GM12878 (cell line): ENCODE measurements around the gene TAF6. TPM values are rescaled to one million over a fixed set of nuclear protein-coding genes. Genes with fewer than 3 reads are reported as not detected.

Experiments
- CHD1 ChIP-seq: IDR thresholded peaks from 2 replicates; pipeline ENCODE4 v1.6.1; 2012; ENCODE audit warnings: low read depth, low read length, improper control_type of control experiment
- CREB1 ChIP-seq: IDR thresholded peaks from 2 replicates; pipeline ENCODE4 v1.6.1; 2012; ENCODE audit warnings: low read depth, mild to moderate bottlenecking, inconsistent platforms
- IRF5 ChIP-seq: fragments of 450-650 bp; IDR thresholded peaks from 2 replicates; pipeline ENCODE4 v1.6.1; 2017; ENCODE audit warnings: borderline replicate concordance
- NFYB ChIP-seq: IDR thresholded peaks from 2 replicates; pipeline ENCODE4 v1.6.1; 2011; ENCODE audit warnings: low read depth, mild to moderate bottlenecking, low read length, improper control_type of control experiment, moderate library complexity; ENCODE audit not compliant: insufficient read depth
- PAX5 ChIP-seq: IDR thresholded peaks from 2 replicates; pipeline ENCODE4 v1.6.1; 2011; ENCODE audit warnings: low read depth, low read length, borderline replicate concordance
- POLR2A ChIP-seq: IDR thresholded peaks from 2 replicates; pipeline ENCODE4 v1.6.1; 2011; ENCODE audit warnings: low read depth, mild to moderate bottlenecking, low read length
- RFX5 ChIP-seq: IDR thresholded peaks from 2 replicates; pipeline ENCODE4 v1.6.1; 2011; ENCODE audit warnings: low read depth, low read length, improper control_type of control experiment
- SIN3A ChIP-seq: IDR thresholded peaks from 2 replicates; pipeline ENCODE4 v1.6.1; 2012; ENCODE audit warnings: low read depth, low read length, improper control_type of control experiment
- SMAD1 ChIP-seq: fragments of 450-650 bp; IDR thresholded peaks from 2 replicates; pipeline ENCODE4 v1.6.1; 2018; ENCODE audit warnings: mild to moderate bottlenecking, low read depth; ENCODE audit not compliant: partially characterized antibody
- STAT1 ChIP-seq: fragments of 450-650 bp; conservative IDR thresholded peaks from 2 replicates; pipeline ENCODE4 v1.6.1; 2014; ENCODE audit warnings: antibody characterized with exemption, mild to moderate bottlenecking
- SUPT20H ChIP-seq: IDR thresholded peaks from 2 replicates; pipeline ENCODE4 v1.6.1; 2011; ENCODE audit warnings: low read depth, mild to moderate bottlenecking, low read length, moderate library complexity, borderline replicate concordance; ENCODE audit not compliant: control insufficient read depth
- ZNF384 ChIP-seq: IDR thresholded peaks from 2 replicates; pipeline ENCODE4 v1.6.1; 2012; ENCODE audit warnings: low read depth, mild to moderate bottlenecking, low read length, improper control_type of control experiment, borderline replicate concordance
- polyA plus RNA-seq, 11 experiments: library from polyadenylated mRNA; depleted of rRNA in 4 of 11; unstranded in 6 of 11; stranded (reverse) in 5 of 11; fragments of >200 nt; fragmentation: Nextera tagmentation in 4 of 11; fragmentation: Illumina TruSeq in 1 of 11; extraction: Ambion mirVana in 4 of 11; extraction: Trizol in 1 of 11; gene quantifications; 1 replicate in 1 of 11; 2 replicates in 10 of 11; pipeline versions ENCODE4 v1.2.1 to v1.2.3, GENCODE V29; 2011 to 2016; ENCODE audit warnings: inconsistent platforms in 2 of 11, missing spikeins in 2 of 11, low read depth in 1 of 11
- total RNA-seq, 4 experiments: library from RNA; depleted of rRNA in 3 of 4; stranded (reverse); fragments of >200 nt in 3 of 4; fragmentation: Illumina TruSeq in 1 of 4; extraction: Trizol in 1 of 4; gene quantifications; 2 replicates each; pipeline versions ENCODE4 v1.2.1 to v1.2.3, GENCODE V29; 2013 to 2021
- TF ChIP-seq, protein P1 (sequence below): IDR thresholded peaks from 2 replicates; pipeline ENCODE4 v1.6.1; 2012; ENCODE audit warnings: low read depth, low read length, improper control_type of control experiment

The TAF6 gene
- total and polyA plus RNA-seq, 10 of the 15 experiments (the other 5 are each of a cell fraction or from before 2014, with no cell fraction given), result 0.27 to 42.6 (median 17.0) TPM

- TF ChIP-seq IRF5 (no peak), CHD1 (no peak), SUPT20H (no peak), POLR2A (no peak), NFYB (no peak), ZNF384 (no peak), STAT1 (no peak), SMAD1 (no peak), SIN3A (no peak), CREB1 (no peak), PAX5 (no peak), RFX5 (no peak)
- TF ChIP-seq, protein P1, sequence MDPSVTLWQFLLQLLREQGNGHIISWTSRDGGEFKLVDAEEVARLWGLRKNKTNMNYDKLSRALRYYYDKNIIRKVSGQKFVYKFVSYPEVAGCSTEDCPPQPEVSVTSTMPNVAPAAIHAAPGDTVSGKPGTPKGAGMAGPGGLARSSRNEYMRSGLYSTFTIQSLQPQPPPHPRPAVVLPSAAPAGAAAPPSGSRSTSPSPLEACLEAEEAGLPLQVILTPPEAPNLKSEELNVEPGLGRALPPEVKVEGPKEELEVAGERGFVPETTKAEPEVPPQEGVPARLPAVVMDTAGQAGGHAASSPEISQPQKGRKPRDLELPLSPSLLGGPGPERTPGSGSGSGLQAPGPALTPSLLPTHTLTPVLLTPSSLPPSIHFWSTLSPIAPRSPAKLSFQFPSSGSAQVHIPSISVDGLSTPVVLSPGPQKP, result no peak
Measured at GRCh38 chr7:100085515-100085914, 33.6 kb downstream of the TAF6 start (continued).
